HepG2 (cell line): ENCODE data around the gene MAGIX. TPM values are rescaled to one million over a fixed set of nuclear protein-coding genes. Genes with fewer than 3 reads are reported as not detected.
A peak's percentile ranks its signal among the peaks of the same experiment; 100 is the strongest.

Experiments
- AHDC1 ChIP-seq: sonication (generic); formaldehyde crosslinking; IDR thresholded peaks from 2 replicates; pipeline ENCODE4 v1.5.1; 2020; ENCODE audit warnings: mild to moderate bottlenecking, missing genetic modification reagents, borderline replicate concordance
- CCDC6 ChIP-seq: sonication (generic); formaldehyde crosslinking; IDR thresholded peaks from 2 replicates; pipeline ENCODE4 v1.8.1; 2022; ENCODE audit warnings: mild to moderate bottlenecking, missing genetic modification reagents, moderate library complexity
- EED ChIP-seq: sonication (generic); formaldehyde crosslinking; IDR thresholded peaks from 2 replicates; pipeline ENCODE4 v1.5.0; 2020; ENCODE audit warnings: mild to moderate bottlenecking, missing genetic modification reagents
- FOXP1 ChIP-seq, 2 experiments: fragments of 450-650 bp in 1 of 2; IDR thresholded peaks; 2 replicates each; pipeline ENCODE4 v1.6.1; 2017 to 2018; ENCODE audit warnings: antibody characterized with exemption in 1 of 2
- HBP1 ChIP-seq: IDR thresholded peaks from 2 replicates; pipeline ENCODE4 v1.6.1; 2016; ENCODE audit warnings: low read depth, control low read depth
- HHEX ChIP-seq: IDR thresholded peaks from 2 replicates; pipeline ENCODE4 v1.6.1; 2016; ENCODE audit warnings: control low read depth
- HOXD1 ChIP-seq: sonication (generic); formaldehyde crosslinking; IDR thresholded peaks from 2 replicates; pipeline ENCODE4 v1.5.0; 2020; ENCODE audit warnings: missing genetic modification reagents
- MLX ChIP-seq: IDR thresholded peaks from 2 replicates; pipeline ENCODE4 v1.6.1; 2016
- PITX1 ChIP-seq: sonication (generic); formaldehyde crosslinking; IDR thresholded peaks from 2 replicates; pipeline ENCODE4 v1.5.1; 2020; ENCODE audit warnings: mild to moderate bottlenecking, missing genetic modification reagents
- POGK ChIP-seq: sonication (generic); formaldehyde crosslinking; conservative IDR thresholded peaks from 2 replicates; pipeline ENCODE4 v1.8.0; 2022; ENCODE audit warnings: mild to moderate bottlenecking, moderate library complexity, missing genetic modification reagents
- REL ChIP-seq: sonication (generic); formaldehyde crosslinking; conservative IDR thresholded peaks from 2 replicates; pipeline ENCODE4 v1.8.0; 2022; ENCODE audit warnings: mild to moderate bottlenecking, missing genetic modification reagents, moderate library complexity
- ZC3H4 ChIP-seq: sonication (generic); formaldehyde crosslinking; IDR thresholded peaks from 2 replicates; pipeline ENCODE4 v1.4.0; 2020; ENCODE audit warnings: missing genetic modification reagents, borderline replicate concordance
- ZNF101 ChIP-seq: sonication (generic); formaldehyde crosslinking; IDR thresholded peaks from 2 replicates; pipeline ENCODE4 v1.4.0; 2020; ENCODE audit warnings: mild to moderate bottlenecking, low read depth, missing genetic modification reagents, borderline replicate concordance
- ZNF121 ChIP-seq: sonication (generic); formaldehyde crosslinking; IDR thresholded peaks from 2 replicates; pipeline ENCODE4 v1.5.0; 2020; ENCODE audit warnings: mild to moderate bottlenecking, missing genetic modification reagents
- ZNF263 ChIP-seq: sonication (generic); formaldehyde crosslinking; IDR thresholded peaks from 2 replicates; pipeline ENCODE4 v1.4.0; 2020; ENCODE audit warnings: missing genetic modification reagents
- ZNF577 ChIP-seq: sonication (generic); formaldehyde crosslinking; IDR thresholded peaks from 2 replicates; pipeline ENCODE4 v1.4.0; 2020; ENCODE audit warnings: mild to moderate bottlenecking, low read depth, missing genetic modification reagents, borderline replicate concordance
- ZNF724P ChIP-seq: sonication (generic); formaldehyde crosslinking; IDR thresholded peaks from 2 replicates; pipeline ENCODE4 v1.8.0; 2022; ENCODE audit warnings: missing genetic modification reagents, borderline replicate concordance
- ZNF761 ChIP-seq: sonication (generic); formaldehyde crosslinking; conservative IDR thresholded peaks from 2 replicates; pipeline ENCODE4 v1.4.0; 2020; ENCODE audit warnings: mild to moderate bottlenecking, missing genetic modification reagents
- ZNF816 ChIP-seq: sonication (generic); formaldehyde crosslinking; IDR thresholded peaks from 2 replicates; pipeline ENCODE4 v1.8.0; 2022; ENCODE audit warnings: missing genetic modification reagents, mild to moderate bottlenecking, borderline replicate concordance
- ZSCAN25 ChIP-seq: sonication (generic); formaldehyde crosslinking; IDR thresholded peaks from 2 replicates; pipeline ENCODE4 v1.8.0; 2022; ENCODE audit warnings: mild to moderate bottlenecking, missing genetic modification reagents
- polyA plus RNA-seq, 8 experiments: library from polyadenylated mRNA; depleted of rRNA in 3 of 8; stranded (reverse) in 7 of 8; unstranded in 1 of 8; fragments of >200 nt; fragmentation: Illumina TruSeq in 4 of 8; extraction: Trizol in 4 of 8; gene quantifications; 2 replicates each; pipeline versions ENCODE4 v1.2.1 to v1.2.3, GENCODE V29; 2011 to 2016; ENCODE audit warnings: low read depth in 4 of 8, missing spikeins in 1 of 8, mixed read lengths in 1 of 8; ENCODE audit not compliant: insufficient read depth in 1 of 8
- total RNA-seq, 5 experiments: library from RNA; depleted of rRNA; stranded (reverse); fragments of >200 nt; fragmentation: Illumina TruSeq; extraction: Trizol; gene quantifications; 2 replicates each; pipeline ENCODE4 v1.2.3, GENCODE V29; 2016; ENCODE audit warnings: low read depth in 1 of 5

MAGIX gene
- total and polyA plus RNA-seq, 2 of the 13 experiments (the other 11 are each of a cell fraction or from before 2014, with no cell fraction given) = 0.63 to 1.2 TPM

- TF ChIP-seq ZNF121 (no peak), PITX1 (CRISPR knock-in tag) (no peak; the same call in 1 of the 2 replicates), HHEX (no peak), MLX (CRISPR knock-in tag) (no peak), REL (CRISPR knock-in tag) (no peak), ZC3H4 (CRISPR knock-in tag) (no peak), FOXP1 (IDR thresholded peaks at IDR 0.05) (no peak), FOXP1 (CRISPR knock-in tag; IDR thresholded peaks at IDR 0.05) (no peak), ZNF724P (CRISPR knock-in tag) (0 out of 2 replicates have a peak, but pooled peaks have one; percentile 29), CCDC6 (0 out of 2 replicates have a peak, but pooled peaks have one; percentile 61), ZNF263 (CRISPR knock-in tag) (no peak), ZNF761 (no peak), HOXD1 (CRISPR knock-in tag) (no peak), ZNF577 (no peak), ZNF101 (no peak), HBP1 (CRISPR knock-in tag) (no peak), POGK (CRISPR knock-in tag) (no peak; the same call in 1 of the 2 replicates), ZNF816 (CRISPR knock-in tag) (no peak), EED (peak; percentile 75), ZSCAN25 (CRISPR knock-in tag) (no peak), AHDC1 (CRISPR knock-in tag) (no peak)
Observed at GRCh38 chrX:49186125-49187027, 23.8 kb downstream of the MAGIX start, which contains the start of gene PRICKLE3 (continued).
